Measurements from ENCODE around the gene STK32C. TPM values are rescaled to one million over a fixed set of nuclear protein-coding genes. Genes with fewer than 3 reads are reported as not detected.

STK32C gene
- total and polyA plus RNA-seq, 2 of the 4 experiments (the other 2 are of a cell fraction) = 5.0 to 8.3 TPM

GRCh38 chr10:132241496-132241895 lies 66.3 kb downstream of the STK32C start:
- no peak overlapping the region for H3K4me3 ChIP-seq (ENCODE audit: insufficient read depth, low read depth, low read length)
- no peak overlapping the region for H4K8ac ChIP-seq (ENCODE audit: low read depth in 2 of 2, low read length in 2 of 2)
- H2AFZ ChIP-seq (replicated peaks; ENCODE audit: low read length, poor library complexity) = no peak overlapping the region
- TF ChIP-seq RFX5 (IDR thresholded peaks at IDR 0.05; ENCODE audit: low read depth, low read length) (no peak), MAFK (IDR thresholded peaks at IDR 0.05; ENCODE audit: low read depth, low read length) (no peak), SMC3 (IDR thresholded peaks at IDR 0.05; ENCODE audit: low read depth, low read length) (no peak), ELK1 (IDR thresholded peaks at IDR 0.05; ENCODE audit: borderline replicate concordance, low read depth, low read length) (no peak), CTCF (conservative IDR thresholded peaks at IDR 0.05; ENCODE audit: low read depth, low read length) (no peak), RCOR1 (IDR thresholded peaks at IDR 0.05; ENCODE audit: insufficient replicate concordance, low read length) (no peak), MAZ (IDR thresholded peaks at IDR 0.05; ENCODE audit: borderline replicate concordance, low read depth, low read length) (no peak), RAD21 (IDR thresholded peaks at IDR 0.05; ENCODE audit: low read length) (no peak), CEBPB (IDR thresholded peaks at IDR 0.05; ENCODE audit: low read depth, low read length) (no peak), USF2 (IDR thresholded peaks at IDR 0.05; ENCODE audit: low read depth, low read length) (no peak), FOS (IDR thresholded peaks at IDR 0.05; ENCODE audit: low read depth, low read length) (no peak), NFE2L2 (IDR thresholded peaks at IDR 0.05; ENCODE audit: low read depth, low read length) (no peak), POLR2A (IDR thresholded peaks at IDR 0.05; ENCODE audit: low read depth, low read length) (no peak), BHLHE40 (IDR thresholded peaks at IDR 0.05; ENCODE audit: low read depth, low read length) (no peak), MXI1 (IDR thresholded peaks at IDR 0.05; ENCODE audit: borderline replicate concordance, low read depth, low read length) (no peak), CHD1 (IDR thresholded peaks at IDR 0.05; ENCODE audit: low read depth, low read length) (no peak)
- no peak overlapping the region for H3K14ac ChIP-seq (replicated peaks; ENCODE audit: low read depth, low read length)
- no peaks in the 10 kb centered on the region for H3K79me1 ChIP-seq (ENCODE audit: low read depth in 1 of 2, low read length in 2 of 2)
- H2AK9ac ChIP-seq (replicated peaks; ENCODE audit: low read depth, low read length, poor library complexity) = no peak overlapping the region
- no peak overlapping the region for H3K4me2 ChIP-seq (ENCODE audit: low read depth, low read length)
- no peak for ATAC-seq (ENCODE audit: low read depth)
- CTCF ChIA-PET = interaction anchor here (0.6 kb wide), 1 partner anchor 78 kb away, joined by 3 read pairs; no protein-coding TSS in a partner anchor
- no peaks in the 10 kb centered on the region for H3K4me1 ChIP-seq (ENCODE audit: control insufficient read depth, insufficient read depth, low read length)
- H2BK5ac ChIP-seq (ENCODE audit: low read depth, low read length, poor library complexity, severe bottlenecking) = no peak overlapping the region
- no peak overlapping the region for H2AK5ac ChIP-seq (ENCODE audit: low read depth, low read length)
- H3K56ac ChIP-seq (ENCODE audit: extremely low read depth, insufficient read depth, low read length) = no peak overlapping the region
- POLR2A ChIA-PET (ENCODE audit: unreplicated experiment) = no interaction called here
- dilution Hi-C loops (cut with HindIII; ENCODE audit: low sequenced_read_pairs, unreplicated experiment) = loop anchor here (25.0 kb wide), 1 partner anchor 96 kb away; the partner anchor contains the start of gene LRRC27
- no peaks in the 10 kb centered on the region for H3K9me1 ChIP-seq (ENCODE audit: insufficient read depth, low read length)
- no peaks in the 10 kb centered on the region for H4K20me1 ChIP-seq (ENCODE audit: insufficient read depth, low read length)
- H3K9me3 ChIP-seq (ENCODE audit: control insufficient read depth, insufficient read depth, low read length) = no peaks in the 10 kb centered on the region
- no peak overlapping the region for H3K27ac ChIP-seq (ENCODE audit: insufficient read depth, low read length)
- H3K9ac ChIP-seq (ENCODE audit: low read depth, low read length) = no peak overlapping the region
- peaks cover 9% of the 10 kb centered on the region; the same call in 1 of the 2 replicates for H3K27me3 ChIP-seq (ENCODE audit: control insufficient read depth, insufficient read depth, low read length)
- H2BK15ac ChIP-seq (ENCODE audit: low read depth, low read length) = no peak overlapping the region
- no peak overlapping the region for H2BK20ac ChIP-seq (ENCODE audit: low read depth, low read length)
- WGBS, 2 experiments (ENCODE audit: extremely low coverage in 2 of 2, insufficient read length in 1 of 2) = 67% methylated on average over 7 of the region's 15 CpGs; no CpG with 5 or more reads in 1 of the 2 experiments
- H3K4ac ChIP-seq (ENCODE audit: low read depth, low read length) = no peak overlapping the region
- no peak for DNase-seq
- H4K91ac ChIP-seq (ENCODE audit: insufficient read depth, low read depth, low read length) = no peak overlapping the region
- H3K36me3 ChIP-seq (ENCODE audit: control insufficient read depth, insufficient read depth, low read length) = no peaks in the 10 kb centered on the region
- no peak overlapping the region for H2BK120ac ChIP-seq (ENCODE audit: low read depth, low read length)
- H4K5ac ChIP-seq (ENCODE audit: low read depth, low read length) = no peak overlapping the region
- no peak overlapping the region for H3K23ac ChIP-seq (ENCODE audit: low read depth, low read length)
- intact Hi-C loops (cut with micrococcal nuclease) = no loop called here
- H3K18ac ChIP-seq (ENCODE audit: low read depth, low read length) = no peak overlapping the region
- no TSS peak for BruUV-seq (replicated peaks)
- in situ Hi-C loops (cut with MboI; ENCODE audit: low sequenced_read_pairs) = no loop called here
